ENCODE measurements around the gene HINFP.

HINFP gene

GRCh38 chr11:119121008-119121810 lies at the start of gene HINFP:
TSS of gene HINFP (plus strand) at chr11:119121580. CDS start at chr11:119126945, 5,365 bp downstream.
- DNase-seq: peak; percentile 100

- no peak for DNase-seq
Measured at GRCh38 chr11:119077839-119078238, 43.5 kb upstream of the HINFP start.

GRCh38 chr11:119078675-119079420 lies 42.5 kb upstream of the HINFP start:
- no peak for DNase-seq

- no peak for DNase-seq
Measured at GRCh38 chr11:119081682-119082260, 39.6 kb upstream of the HINFP start.

- DNase-seq: peak; percentile 95
Measured at GRCh38 chr11:119084663-119085436, 36.5 kb upstream of the HINFP start, which contains the start of gene HMBS. TSS of gene HMBS (plus strand) at chr11:119084881. CDS start at chr11:119085034, 153 bp downstream.

GRCh38 chr11:119085437-119085847 lies 35.9 kb upstream of the HINFP start:
- peak; percentile 59 for DNase-seq

- no peak for DNase-seq
Measured at GRCh38 chr11:119087123-119087522, 34.3 kb upstream of the HINFP start.

GRCh38 chr11:119087747-119088241 lies 33.6 kb upstream of the HINFP start:
- DNase-seq: no peak

GRCh38 chr11:119088406-119088805 lies 33.0 kb upstream of the HINFP start:
- DNase-seq: no peak

- DNase-seq: no peak
Measured at GRCh38 chr11:119089319-119089718, 32.1 kb upstream of the HINFP start.

GRCh38 chr11:119091178-119091577 lies 30.2 kb upstream of the HINFP start:
- DNase-seq: peak; percentile 19

GRCh38 chr11:119091966-119092879 lies 29.2 kb upstream of the HINFP start:
- DNase-seq: peak; percentile 34

- no peak for DNase-seq
Measured at GRCh38 chr11:119092880-119093842, 28.2 kb upstream of the HINFP start.

- DNase-seq: peak; percentile 65
Measured at GRCh38 chr11:119093942-119094815, 27.2 kb upstream of the HINFP start.

GRCh38 chr11:119094816-119095065 lies 26.6 kb upstream of the HINFP start:
- DNase-seq: no peak

GRCh38 chr11:119095066-119095880 lies 26.1 kb upstream of the HINFP start:
- DNase-seq: peak; percentile 99

- no peak for DNase-seq
Measured at GRCh38 chr11:119099711-119100110, 21.7 kb upstream of the HINFP start.

GRCh38 chr11:119100246-119100970 lies 21.0 kb upstream of the HINFP start:
- no peak for DNase-seq

Measured in stimulated activated CD4-positive, alpha-beta T cell treated with anti-CD3 and anti-CD28 coated beads, Interleukin-15, amount 100 ng/mL, for 24 hours (primary cell).